Keratinocyte (primary cell): ENCODE data around the gene INPP4B.

Experiments
- EZH2 ChIP-seq: IDR thresholded peaks from one replicate; pipeline ENCODE4 v1.6.1; 2012; ENCODE audit warnings: inconsistent platforms, mild to moderate bottlenecking, low read length, moderate library complexity
- TF ChIP-seq, protein P1 (sequence below), 3 experiments: IDR thresholded peaks in 1 of 3; conservative IDR thresholded peaks in 1 of 3; optimal IDR thresholded peaks in 1 of 3; 2 replicates in 2 of 3; 3 replicates in 1 of 3; pipeline versions ENCODE3 to v1.5.1; 2011; ENCODE audit warnings: low read length in 3 of 3, mild to moderate bottlenecking in 3 of 3, moderate library complexity in 2 of 3, control low read depth in 1 of 3, inconsistent platforms in 1 of 3; ENCODE audit not compliant: insufficient read depth in 2 of 3; ENCODE audit errors: extremely low read depth in 1 of 3

DNA sequence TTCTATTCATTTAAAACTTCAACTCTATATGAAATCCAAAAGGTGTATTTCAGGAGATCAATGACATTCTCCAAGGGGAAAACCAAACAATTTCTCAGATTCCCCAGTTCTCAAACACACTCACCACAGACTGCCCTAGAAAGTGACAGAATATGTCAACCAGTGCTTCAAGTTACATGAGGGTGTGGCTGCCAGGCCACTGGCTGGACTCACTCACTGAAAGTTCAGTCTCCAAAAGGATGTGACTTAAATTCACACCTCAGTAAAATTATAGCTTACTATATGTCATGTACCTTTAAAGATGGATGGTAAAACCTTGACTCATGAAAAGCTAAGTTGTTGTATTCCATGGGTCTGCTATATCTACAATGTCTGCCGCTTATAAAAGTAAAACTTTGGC lies 7.3 kb downstream of the INPP4B start:
- TF ChIP-seq EZH2 = no peak
- TF ChIP-seq, protein P1, sequence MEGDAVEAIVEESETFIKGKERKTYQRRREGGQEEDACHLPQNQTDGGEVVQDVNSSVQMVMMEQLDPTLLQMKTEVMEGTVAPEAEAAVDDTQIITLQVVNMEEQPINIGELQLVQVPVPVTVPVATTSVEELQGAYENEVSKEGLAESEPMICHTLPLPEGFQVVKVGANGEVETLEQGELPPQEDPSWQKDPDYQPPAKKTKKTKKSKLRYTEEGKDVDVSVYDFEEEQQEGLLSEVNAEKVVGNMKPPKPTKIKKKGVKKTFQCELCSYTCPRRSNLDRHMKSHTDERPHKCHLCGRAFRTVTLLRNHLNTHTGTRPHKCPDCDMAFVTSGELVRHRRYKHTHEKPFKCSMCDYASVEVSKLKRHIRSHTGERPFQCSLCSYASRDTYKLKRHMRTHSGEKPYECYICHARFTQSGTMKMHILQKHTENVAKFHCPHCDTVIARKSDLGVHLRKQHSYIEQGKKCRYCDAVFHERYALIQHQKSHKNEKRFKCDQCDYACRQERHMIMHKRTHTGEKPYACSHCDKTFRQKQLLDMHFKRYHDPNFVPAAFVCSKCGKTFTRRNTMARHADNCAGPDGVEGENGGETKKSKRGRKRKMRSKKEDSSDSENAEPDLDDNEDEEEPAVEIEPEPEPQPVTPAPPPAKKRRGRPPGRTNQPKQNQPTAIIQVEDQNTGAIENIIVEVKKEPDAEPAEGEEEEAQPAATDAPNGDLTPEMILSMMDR (optimal IDR thresholded peaks at IDR 0.05 in 1 of 3, IDR thresholded peaks at IDR 0.05 in 1 of 3, conservative IDR thresholded peaks at IDR 0.05 in 1 of 3; ENCODE audit: extremely low read depth in 1 of 3, insufficient read depth in 2 of 3, low read length in 3 of 3) = no peak
